H1 (cell line): ENCODE data around the gene SECTM1. TPM values are rescaled to one million over a fixed set of nuclear protein-coding genes. Genes with fewer than 3 reads are reported as not detected.

Experiments
- CTCF ChIA-PET: fragments of 300-600 bp; sonication (Branson Sonifier 250); formaldehyde crosslinking; loops from one replicate; lab custom pipeline; 2021; ENCODE audit not compliant: partially characterized antibody; lab: Charles Lee
- POLR2A ChIA-PET: fragments of 300-600 bp; sonication (Branson Sonifier 250); formaldehyde crosslinking; loops from one replicate; lab custom pipeline; 2021; ENCODE audit warnings: inconsistent platforms; ENCODE audit not compliant: partially characterized antibody; lab: Charles Lee
- DNase-seq, 2 experiments: peaks; one replicate each; pipeline versions ENCODE4 v3.0.0 to v3.0.0-alpha.2; 2010 to 2022; ENCODE audit warnings: low spot score in 2 of 2, low read depth in 1 of 2, mixed read lengths in 1 of 2
- FAIRE-seq: peaks from 2 replicates; lab custom pipeline; 2011; peaks lifted over from hg19 to GRCh38; lab: Jason Lieb, UNC
- H2AFZ ChIP-seq: 2 replicates; pipeline ENCODE4 v1.8.1; 2012; ENCODE audit warnings: low read length, inconsistent platforms
- H2AK5ac ChIP-seq: 2 replicates; pipeline ENCODE4 v1.6.1; 2013; ENCODE audit warnings: low read depth, low read length
- H2BK120ac ChIP-seq: replicated peaks from 2 replicates; pipeline ENCODE3; 2013; ENCODE audit warnings: low read depth, low read length, inconsistent platforms
- H2BK12ac ChIP-seq: 2 replicates; pipeline ENCODE4 v1.6.1; 2013; ENCODE audit warnings: low read depth, low read length
- H2BK15ac ChIP-seq: 2 replicates; pipeline ENCODE4 v1.6.1; 2013; ENCODE audit warnings: low read length
- H2BK20ac ChIP-seq: 2 replicates; pipeline ENCODE4 v1.6.1; 2013; ENCODE audit warnings: low read length
- H2BK5ac ChIP-seq: 2 replicates; pipeline ENCODE4 v1.6.1; 2013; ENCODE audit warnings: low read depth, low read length
- H3K14ac ChIP-seq: 2 replicates; pipeline ENCODE4 v1.6.1; 2013; ENCODE audit warnings: inconsistent platforms; ENCODE audit not compliant: insufficient read length
- H3K18ac ChIP-seq: 2 replicates; pipeline ENCODE4 v1.6.1; 2013; ENCODE audit warnings: low read length; ENCODE audit errors: extremely low read depth
- H3K23ac ChIP-seq: 2 replicates; pipeline ENCODE4 v1.6.1; 2013; ENCODE audit warnings: inconsistent platforms; ENCODE audit not compliant: insufficient read length
- H3K23me2 ChIP-seq: 2 replicates; pipeline ENCODE4 v1.6.1; 2013; ENCODE audit warnings: low read depth, low read length
- H3K27ac ChIP-seq: 2 replicates; pipeline ENCODE4 v1.6.1; 2011; ENCODE audit warnings: low read depth, low read length, inconsistent platforms
- H3K27me3 ChIP-seq, 4 experiments: replicated peaks in 1 of 4; 1 replicate in 1 of 4; 2 replicates in 3 of 4; pipeline versions ENCODE4 v1.6.1 to v1.8.1; 2011 to 2013; ENCODE audit warnings: low read length in 3 of 4, mild to moderate bottlenecking in 3 of 4, inconsistent platforms in 2 of 4, mixed read lengths in 2 of 4, moderate library complexity in 1 of 4; ENCODE audit not compliant: control insufficient read depth in 3 of 4, insufficient read depth in 3 of 4; ENCODE audit errors: extremely low read depth in 1 of 4
- H3K36me3 ChIP-seq, 4 experiments: 2 replicates each; pipeline versions ENCODE4 v1.6.1 to v1.8.1; 2011 to 2013; ENCODE audit warnings: mild to moderate bottlenecking in 4 of 4, low read length in 3 of 4, moderate library complexity in 2 of 4, control low read depth in 1 of 4, inconsistent platforms in 1 of 4; ENCODE audit not compliant: insufficient read depth in 4 of 4, control insufficient read depth in 2 of 4
- H3K4ac ChIP-seq: replicated peaks from 2 replicates; pipeline ENCODE3; 2013; ENCODE audit warnings: low read length, low read depth, mixed read lengths, inconsistent platforms; ENCODE audit not compliant: insufficient read length
- H3K4me1 ChIP-seq, 4 experiments: replicated peaks in 1 of 4; 1 replicate in 1 of 4; 2 replicates in 3 of 4; pipeline versions ENCODE4 v1.6.1 to v1.8.1; 2011 to 2013; ENCODE audit warnings: low read length in 3 of 4, inconsistent platforms in 2 of 4, mixed read lengths in 1 of 4; ENCODE audit not compliant: insufficient read depth in 4 of 4, control insufficient read depth in 3 of 4
- H3K4me2 ChIP-seq, 2 experiments: 2 replicates each; pipeline versions ENCODE4 v1.6.1 to v1.8.1; 2011 to 2013; ENCODE audit warnings: low read depth in 2 of 2, low read length in 2 of 2, control low read depth in 1 of 2, inconsistent platforms in 1 of 2, mild to moderate bottlenecking in 1 of 2; ENCODE audit not compliant: insufficient read depth in 1 of 2
- H3K4me3 ChIP-seq, 4 experiments: fragments of 200-600, 300-600 bp in 1 of 4; sonication (generic), shearing (Covaris generic), sonication (Bioruptor Twin) in 1 of 4; 2 replicates each; pipeline versions ENCODE4 v1.5.1 to v1.8.1; 2011 to 2016; ENCODE audit warnings: low read length in 4 of 4, low read depth in 3 of 4, control low read depth in 2 of 4, inconsistent platforms in 2 of 4, mild to moderate bottlenecking in 2 of 4, mixed read lengths in 1 of 4, moderate library complexity in 1 of 4; ENCODE audit not compliant: insufficient read depth in 2 of 4; ENCODE audit errors: extremely low read depth in 1 of 4
- H3K56ac ChIP-seq: replicated peaks from 2 replicates; pipeline ENCODE3; 2013; ENCODE audit warnings: low read depth, mild to moderate bottlenecking, mixed read lengths, low read length, inconsistent platforms; ENCODE audit not compliant: insufficient read length
- H3K79me1 ChIP-seq: 2 replicates; pipeline ENCODE4 v1.6.1; 2013; ENCODE audit warnings: low read depth, low read length, control low read depth
- H3K79me2 ChIP-seq, 2 experiments: 2 replicates each; pipeline versions ENCODE4 v1.6.1 to v1.8.1; 2012 to 2013; ENCODE audit warnings: low read length in 2 of 2, mild to moderate bottlenecking in 2 of 2, inconsistent platforms in 1 of 2; ENCODE audit not compliant: insufficient read depth in 2 of 2, control insufficient read depth in 1 of 2
- H3K9ac ChIP-seq, 4 experiments: replicated peaks in 1 of 4; 1 replicate in 1 of 4; 2 replicates in 3 of 4; pipeline versions ENCODE4 v1.6.1 to v1.8.1; 2011 to 2013; ENCODE audit warnings: low read depth in 3 of 4, low read length in 3 of 4, control low read depth in 2 of 4, mild to moderate bottlenecking in 2 of 4, moderate library complexity in 2 of 4, inconsistent platforms in 1 of 4; ENCODE audit errors: extremely low read depth in 1 of 4
- H3K9me3 ChIP-seq, 2 experiments: 2 replicates each; pipeline versions ENCODE4 v1.6.1 to v1.8.1; 2012 to 2013; ENCODE audit warnings: mild to moderate bottlenecking in 2 of 2, moderate library complexity in 2 of 2, control low read depth in 1 of 2, inconsistent platforms in 1 of 2, low read depth in 1 of 2, low read length in 1 of 2, mixed read lengths in 1 of 2; ENCODE audit not compliant: insufficient read depth in 2 of 2
- H4K20me1 ChIP-seq, 2 experiments: replicated peaks in 1 of 2; 2 replicates each; pipeline versions ENCODE3 to v1.8.1; 2011 to 2013; ENCODE audit warnings: inconsistent platforms in 2 of 2, low read length in 2 of 2, mild to moderate bottlenecking in 1 of 2; ENCODE audit not compliant: insufficient read depth in 2 of 2, control insufficient read depth in 1 of 2
- H4K5ac ChIP-seq: 2 replicates; pipeline ENCODE4 v1.6.1; 2013; ENCODE audit warnings: low read length, low read depth, mixed read lengths, inconsistent platforms; ENCODE audit not compliant: insufficient read length
- H4K8ac ChIP-seq: 2 replicates; pipeline ENCODE4 v1.8.0; 2013; ENCODE audit warnings: mild to moderate bottlenecking, moderate library complexity, low read length, inconsistent platforms; ENCODE audit not compliant: insufficient read depth; ENCODE audit errors: extremely low read depth
- H4K91ac ChIP-seq: replicated peaks from 2 replicates; pipeline ENCODE3; 2013; ENCODE audit warnings: low read length, mixed read lengths, inconsistent platforms; ENCODE audit not compliant: insufficient read length
- ASH2L ChIP-seq: fragments of 200-600, 300-600 bp; sonication (generic); IDR thresholded peaks from one replicate; pipeline ENCODE4 v1.7.1; 2017; ENCODE audit warnings: low read length
- CBX5 ChIP-seq: fragments of 300-800, 300-1000 bp; sonication (generic); IDR thresholded peaks from 2 replicates; pipeline ENCODE4 v1.7.1; 2016; ENCODE audit warnings: antibody characterized with exemption, low read length, low read depth
- CTBP2 ChIP-seq: IDR thresholded peaks from 2 replicates; pipeline ENCODE4 v1.7.0; 2011; ENCODE audit warnings: borderline replicate concordance, mild to moderate bottlenecking, moderate library complexity, mixed read lengths, low read length; ENCODE audit not compliant: insufficient read depth, insufficient read length
- EZH2 ChIP-seq: fragments of 200-600 bp; sonication (generic); IDR thresholded peaks from 2 replicates; pipeline ENCODE4 v1.7.1; 2012; ENCODE audit warnings: low read depth, mild to moderate bottlenecking, moderate library complexity, low read length, inconsistent platforms; ENCODE audit not compliant: severe bottlenecking
- GABPA ChIP-seq: IDR thresholded peaks from 2 replicates; pipeline ENCODE4 v1.6.1; 2011; ENCODE audit warnings: mild to moderate bottlenecking, low read length, moderate library complexity, borderline replicate concordance; ENCODE audit not compliant: insufficient read depth
- GTF2F1 ChIP-seq: IDR thresholded peaks from 2 replicates; pipeline ENCODE4 v1.6.1; 2012; ENCODE audit warnings: low read depth, low read length, improper control_type of control experiment, borderline replicate concordance
- HDAC2 ChIP-seq, 2 experiments: fragments of 300-600 bp in 1 of 2; sonication (generic) in 1 of 2; IDR thresholded peaks; 2 replicates each; pipeline ENCODE4 v1.6.1; 2011 to 2012; ENCODE audit warnings: low read depth in 2 of 2, low read length in 2 of 2, mild to moderate bottlenecking in 2 of 2, moderate library complexity in 2 of 2, borderline replicate concordance in 1 of 2, inconsistent platforms in 1 of 2
- HDAC6 ChIP-seq: IDR thresholded peaks from one replicate; pipeline ENCODE4 v1.7.1; 2012; ENCODE audit warnings: low read depth, mild to moderate bottlenecking, inconsistent platforms, low read length, moderate library complexity
- JUND ChIP-seq: IDR thresholded peaks from 2 replicates; pipeline ENCODE4 v1.6.1; 2011; ENCODE audit warnings: mild to moderate bottlenecking, improper control_type of control experiment, low read length
- KDM1A ChIP-seq: fragments of 200-600, 300-600 bp; sonication (generic); IDR thresholded peaks from 2 replicates; pipeline ENCODE4 v1.7.1; 2016; ENCODE audit warnings: mild to moderate bottlenecking, low read length, borderline replicate concordance
- MAFK ChIP-seq: IDR thresholded peaks from 2 replicates; pipeline ENCODE4 v1.6.1; 2012; ENCODE audit warnings: low read depth, mild to moderate bottlenecking, improper control_type of control experiment, low read length
- RNF2 ChIP-seq: fragments of 200-900, 300-1000 bp; sonication (generic); IDR thresholded peaks from 2 replicates; pipeline ENCODE4 v1.7.1; 2016; ENCODE audit warnings: borderline replicate concordance, low read depth, mild to moderate bottlenecking, antibody characterized with exemption, low read length; ENCODE audit not compliant: poor library complexity, severe bottlenecking; ENCODE audit errors: missing control alignments
- TCF12 ChIP-seq: IDR thresholded peaks from 2 replicates; pipeline ENCODE4 v1.6.1; 2011; ENCODE audit warnings: low read depth, mild to moderate bottlenecking, low read length
- WGBS, 2 experiments: shearing (Covaris generic) in 1 of 2; methylation state at CpG; one replicate each; pipeline versions ENCODE4 v1.1.6 to v1.1.7; 2013 to 2015; ENCODE audit warnings: low lambda C conversion rate in 2 of 2, mixed read lengths in 2 of 2, inconsistent platforms in 1 of 2, low coverage in 1 of 2, missing lambda C conversion rate in 1 of 2; ENCODE audit not compliant: insufficient replicate concordance in 2 of 2, insufficient coverage in 1 of 2, insufficient read length in 1 of 2; ENCODE audit errors: extremely low coverage in 1 of 2, missing lambda C conversion rate in 1 of 2; 5-methylcytosine and 5-hydroxymethylcytosine counted together
- polyA plus RNA-seq, 7 experiments: library from polyadenylated mRNA; depleted of rRNA in 3 of 7; stranded (reverse) in 5 of 7; unstranded in 2 of 7; fragments of >200 nt in 5 of 7; fragments of 200-250 nt in 2 of 7; gene quantifications; 1 replicate in 5 of 7; 2 replicates in 1 of 7; 4 replicates in 1 of 7; pipeline versions ENCODE4 v1.2.1 to v1.2.3, GENCODE V29; 2011 to 2013; ENCODE audit warnings: missing spikeins in 2 of 7, mixed read lengths in 2 of 7
- total RNA-seq: library from RNA; stranded (reverse); fragmentation: NEBNext Ultra II Directional; extraction: Animal tissue kit (Norgen Biotek cat#: 25700); gene quantifications from 2 replicates; pipeline ENCODE4 v1.2.1, GENCODE V29; 2021

The SECTM1 gene
- total and polyA plus RNA-seq, 2 of the 8 experiments (the other 6 are each of a cell fraction or from before 2014, with no cell fraction given): 0.20 to 0.65 TPM

GRCh38 chr17:82343560-82343959 is 10.0 kb upstream of the SECTM1 start:
- Histone ChIP-seq H3K4me2 (no peak overlapping the region), H3K18ac (no peak overlapping the region), H2BK120ac (no peak overlapping the region), H2BK12ac (no peak overlapping the region), H3K79me1 (no peaks in the 10 kb centered on the region), H3K27me3 (peaks cover 0 to 4% (median 2%) of the 10 kb centered on the region in 4 experiments; a peak in 4 of 7 replicates), H2BK15ac (no peak overlapping the region)
- CTCF ChIA-PET: interaction anchor here (0.9 to 3.3 kb wide), 6 partner anchors 9 to 160 kb away, joined by 3 to 8 read pairs (median 3); no protein-coding TSS in a partner anchor
- WGBS, 2 experiments: 86% methylated on average over 5 of the region's 5 CpGs; no CpG with 5 or more reads in 1 of the 2 experiments
- TF ChIP-seq KDM1A (no peak), MAFK (no peak), HDAC2 (IDR thresholded peaks at IDR 0.05; ENCODE audit: borderline replicate concordance in 1 of 2, low read depth in 2 of 2, low read length in 2 of 2) (no peak), HDAC6 (no peak), EZH2 (no peak), TCF12 (no peak), CTBP2 (no peak), ASH2L (no peak), GABPA (no peak), CBX5 (no peak), RNF2 (no peak), GTF2F1 (no peak), JUND (no peak)
- TF ChIP-seq, all 59 proteins: peak for 0
- DNase-seq (no peak), FAIRE-seq (no peak)
- Histone ChIP-seq H3K36me3 (no peaks in the 10 kb centered on the region), H2AFZ (no peak overlapping the region), H4K20me1 (no peaks in the 10 kb centered on the region), H4K91ac (no peak overlapping the region), H3K4ac (no peak overlapping the region), H4K5ac (no peak overlapping the region), H4K8ac (no peak overlapping the region), H3K23ac (no peak overlapping the region), H3K9me3 (peaks cover 0 to 2% of the 10 kb centered on the region in 2 experiments; a peak in 1 of 4 replicates), H3K9ac (no peak overlapping the region), H3K4me3 (no peak overlapping the region), H2BK5ac (no peak overlapping the region), H2BK20ac (no peak overlapping the region), H3K4me1 (peaks cover 0 to 6% (median 2%) of the 10 kb centered on the region in 4 experiments; a peak in 4 of 7 replicates), H2AK5ac (no peak overlapping the region), H3K79me2 (no peaks in the 10 kb centered on the region), H3K14ac (no peak overlapping the region), H3K27ac (no peak overlapping the region), H3K23me2 (no peaks in the 10 kb centered on the region), H3K56ac (no peak overlapping the region)
- POLR2A ChIA-PET: interaction anchor here (1.3 to 1.8 kb wide), 2 partner anchors 10 to 68 kb away, joined by 4 to 5 read pairs; partner anchors contain the start of gene SECTM1
